MCF 10A (cell line): ENCODE data around the gene PSMG2. TPM values are rescaled to one million over a fixed set of nuclear protein-coding genes. Genes with fewer than 3 reads are reported as not detected.
"Not testable (repeated sequence)": the region's sequence is repeated elsewhere in the genome, so short reads cannot be mapped to it uniquely, and the experiment has no call there.

Source experiments
- BruUV-seq: library from RNA; stranded (reverse); fragments of 400-500 nt; replicated peaks from 2 replicates; lab custom pipeline; 2021; lab: Mats Ljungman, UMichigan
- CTCF ChIA-PET: fragments of 300-600 bp; sonication (Branson Sonifier 250); formaldehyde crosslinking; extraction: SDS; loops from one replicate; lab custom pipeline; 2021; ENCODE audit warnings: antibody characterized with exemption, inconsistent platforms; lab: Yijun Ruan, JAX
- POLR2A ChIA-PET: fragments of 300-600, 350-650 bp; sonication (Branson Sonifier 250); formaldehyde crosslinking; extraction: SDS; loops from one replicate; lab custom pipeline; 2020; ENCODE audit warnings: antibody characterized with exemption, inconsistent platforms; lab: Yijun Ruan, JAX
- DNase-seq: peaks from one replicate; pipeline ENCODE4 v3.0.0-alpha.2; 2018; ENCODE audit not compliant: unreplicated experiment
- H3K27ac Mint-ChIP-seq: one replicate; pipeline ENCODE4 v1.8.0; 2022; ENCODE audit warnings: mild to moderate bottlenecking, low read depth, mixed read lengths; ENCODE audit not compliant: unreplicated experiment
- H3K27me3 Mint-ChIP-seq: one replicate; pipeline ENCODE4 v1.8.0; 2022; ENCODE audit warnings: mixed read lengths; ENCODE audit not compliant: insufficient read depth, unreplicated experiment
- H3K36me3 Mint-ChIP-seq: one replicate; pipeline ENCODE4 v1.8.0; 2022; ENCODE audit warnings: mild to moderate bottlenecking, moderate library complexity, mixed read lengths; ENCODE audit not compliant: insufficient read depth, unreplicated experiment
- H3K4me1 Mint-ChIP-seq: one replicate; pipeline ENCODE4 v1.8.0; 2022; ENCODE audit warnings: mixed read lengths; ENCODE audit not compliant: insufficient read depth, unreplicated experiment
- H3K4me3 Mint-ChIP-seq: one replicate; pipeline ENCODE4 v1.8.0; 2022; ENCODE audit warnings: mild to moderate bottlenecking, moderate library complexity, mixed read lengths; ENCODE audit not compliant: unreplicated experiment
- H3K9me3 Mint-ChIP-seq: one replicate; pipeline ENCODE4 v1.8.0; 2022; ENCODE audit warnings: mixed read lengths; ENCODE audit not compliant: unreplicated experiment
- intact Hi-C: fragments of 100-400 bp; cut with micrococcal nuclease; formaldehyde crosslinking; loops from 2 replicates; pipeline ENCODE4 v1.14.1; 2022
- total RNA-seq: library from RNA; stranded (reverse); gene quantifications from 2 replicates; pipeline ENCODE4 v1.2.3, GENCODE V29; 2022
- TF ChIP-seq, protein P1 (sequence below): fragments of 200-600 bp; IDR thresholded peaks from one replicate; pipeline ENCODE4 v1.8.0; 2022; ENCODE audit warnings: antibody characterized with exemption, mild to moderate bottlenecking; ENCODE audit not compliant: unreplicated experiment

Gene PSMG2
- total RNA-seq, 1 experiment from 2014 or later, result 88.6 TPM

DNA sequence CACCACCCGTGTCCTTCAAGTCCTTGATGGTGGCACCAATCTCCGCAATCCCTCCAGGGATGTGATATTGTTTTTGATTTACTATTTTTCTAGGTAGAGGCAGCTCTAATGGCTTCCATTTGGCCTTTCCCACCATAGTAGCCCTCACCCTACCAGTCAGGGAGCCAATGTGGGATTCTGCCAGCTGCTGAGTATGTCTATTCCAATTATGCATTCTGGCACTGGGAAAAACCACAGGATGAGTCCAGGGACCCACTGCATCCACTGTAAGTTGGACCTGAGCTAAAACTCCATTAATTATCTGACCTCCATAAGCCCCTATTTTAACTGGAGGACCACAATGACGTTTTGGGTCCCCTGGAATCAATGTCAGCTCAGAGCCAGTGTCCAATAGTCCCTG is 55.7 kb downstream of the PSMG2 start:
- intact Hi-C loops, H3K27ac Mint-ChIP-seq, H3K4me1 Mint-ChIP-seq, H3K4me3 Mint-ChIP-seq, H3K9me3 Mint-ChIP-seq, DNase-seq, H3K36me3 Mint-ChIP-seq, BruUV-seq, CTCF ChIA-PET, H3K27me3 Mint-ChIP-seq: not testable (repeated sequence)
- POLR2A ChIA-PET, result interaction anchor here (0.7 to 1.0 kb wide), 2 partner anchors 9 to 99 kb away, joined by 3 read pairs; no protein-coding TSS in a partner anchor

DNA sequence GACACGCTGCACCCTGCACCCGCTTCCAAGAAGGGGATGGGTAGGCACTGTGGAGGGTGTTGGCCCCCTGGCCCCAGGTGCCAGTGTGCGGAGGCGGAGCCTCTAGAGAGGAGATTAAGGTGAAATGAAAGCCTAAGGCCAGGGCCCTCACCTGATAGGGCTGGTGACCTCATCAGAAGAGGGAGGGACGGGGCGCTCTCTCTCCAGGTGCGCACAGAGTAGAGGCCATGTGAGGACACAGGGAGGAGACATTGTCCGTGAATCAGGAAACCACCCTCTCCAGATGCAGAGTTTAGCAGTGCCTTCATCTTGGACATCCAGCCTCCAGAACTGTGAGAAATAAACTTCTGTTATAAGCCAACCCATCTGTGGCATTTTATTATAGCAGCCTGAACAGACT is 62.3 kb downstream of the PSMG2 start:
- H3K4me3 Mint-ChIP-seq, result no peak overlapping the region
- no peak for DNase-seq
- H3K9me3 Mint-ChIP-seq, result no peaks in the 10 kb centered on the region
- intact Hi-C loops, result loop anchor here (10.0 kb wide), 1 partner anchor 60 kb away; no protein-coding TSS in a partner anchor
- ChIA-PET CTCF (interaction anchor here (0.9 kb wide), 1 partner anchor 9 kb away, joined by 5 read pairs; no protein-coding TSS in a partner anchor), POLR2A (no interaction called here)
- BruUV-seq, result no TSS peak
- peaks cover 6% of the 10 kb centered on the region for H3K4me1 Mint-ChIP-seq
- H3K27ac Mint-ChIP-seq, result no peak overlapping the region
- no peaks in the 10 kb centered on the region for H3K27me3 Mint-ChIP-seq
- TF ChIP-seq, protein P1, sequence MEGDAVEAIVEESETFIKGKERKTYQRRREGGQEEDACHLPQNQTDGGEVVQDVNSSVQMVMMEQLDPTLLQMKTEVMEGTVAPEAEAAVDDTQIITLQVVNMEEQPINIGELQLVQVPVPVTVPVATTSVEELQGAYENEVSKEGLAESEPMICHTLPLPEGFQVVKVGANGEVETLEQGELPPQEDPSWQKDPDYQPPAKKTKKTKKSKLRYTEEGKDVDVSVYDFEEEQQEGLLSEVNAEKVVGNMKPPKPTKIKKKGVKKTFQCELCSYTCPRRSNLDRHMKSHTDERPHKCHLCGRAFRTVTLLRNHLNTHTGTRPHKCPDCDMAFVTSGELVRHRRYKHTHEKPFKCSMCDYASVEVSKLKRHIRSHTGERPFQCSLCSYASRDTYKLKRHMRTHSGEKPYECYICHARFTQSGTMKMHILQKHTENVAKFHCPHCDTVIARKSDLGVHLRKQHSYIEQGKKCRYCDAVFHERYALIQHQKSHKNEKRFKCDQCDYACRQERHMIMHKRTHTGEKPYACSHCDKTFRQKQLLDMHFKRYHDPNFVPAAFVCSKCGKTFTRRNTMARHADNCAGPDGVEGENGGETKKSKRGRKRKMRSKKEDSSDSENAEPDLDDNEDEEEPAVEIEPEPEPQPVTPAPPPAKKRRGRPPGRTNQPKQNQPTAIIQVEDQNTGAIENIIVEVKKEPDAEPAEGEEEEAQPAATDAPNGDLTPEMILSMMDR, result no peak
- peaks cover 7% of the 10 kb centered on the region for H3K36me3 Mint-ChIP-seq

DNA sequence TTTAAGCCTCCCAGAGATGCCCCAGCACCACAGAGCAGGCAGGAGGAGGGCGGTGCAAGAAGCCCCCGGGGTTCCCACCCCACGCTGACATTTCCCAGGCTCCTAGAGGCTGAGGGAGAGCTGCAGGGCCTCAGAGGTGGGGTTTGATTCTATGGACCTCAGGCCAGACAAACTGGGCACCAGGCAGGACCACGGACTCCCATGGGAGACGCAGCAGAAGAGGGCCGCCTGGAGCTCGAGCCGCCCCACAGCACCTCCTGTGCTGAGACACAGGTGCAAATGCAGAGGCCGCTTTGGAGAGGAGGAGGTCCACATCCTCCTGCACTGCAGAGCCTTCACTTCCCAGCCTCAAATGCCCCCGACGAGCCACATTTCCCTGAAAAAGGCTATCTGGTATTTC is 62.7 kb downstream of the PSMG2 start:
- ChIA-PET POLR2A (interaction anchor here (1.0 kb wide), 1 partner anchor 126 kb away, joined by 3 read pairs; no protein-coding TSS in a partner anchor), CTCF (interaction anchor here (0.6 to 0.9 kb wide), 2 partner anchors 9 to 230 kb away, joined by 3 to 5 read pairs; no protein-coding TSS in a partner anchor)
- H3K36me3 Mint-ChIP-seq, result peaks cover 7% of the 10 kb centered on the region
- no peaks in the 10 kb centered on the region for H3K27me3 Mint-ChIP-seq
- H3K4me1 Mint-ChIP-seq, result peaks cover 6% of the 10 kb centered on the region
- BruUV-seq, result no TSS peak
- no peak overlapping the region for H3K27ac Mint-ChIP-seq
- TF ChIP-seq, protein P1, result no peak
- intact Hi-C loops, result loop anchor here (10.0 kb wide), 1 partner anchor 59 kb away; no protein-coding TSS in a partner anchor
- DNase-seq, result no peak
- H3K4me3 Mint-ChIP-seq, result no peak overlapping the region
- H3K9me3 Mint-ChIP-seq, result no peaks in the 10 kb centered on the region

DNA sequence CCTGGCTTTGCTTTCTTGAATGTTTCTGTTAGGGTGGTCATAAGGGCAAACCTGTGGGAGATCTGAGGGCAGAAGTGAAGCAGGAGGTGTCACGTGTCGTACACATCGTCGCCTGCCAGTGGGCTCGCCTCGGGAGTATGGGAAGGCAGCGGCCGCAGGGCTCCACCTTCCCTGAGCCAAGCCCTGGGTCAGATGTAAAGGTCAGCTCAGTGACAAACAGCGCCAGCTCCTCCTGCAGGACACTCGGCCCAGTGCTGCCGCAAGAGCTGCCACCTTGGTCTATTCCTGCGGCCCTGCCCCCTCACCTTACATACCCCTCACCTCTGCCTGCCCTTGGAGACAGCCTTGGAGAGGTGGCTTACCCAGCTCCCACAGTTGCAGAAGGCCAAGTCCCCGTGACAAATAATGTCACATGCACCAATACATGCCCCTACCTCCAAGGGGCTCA is 64.2 kb downstream of the PSMG2 start:
- CTCF ChIA-PET, result interaction anchor here (0.5 to 1.2 kb wide), 4 partner anchors 19 to 168 kb away, joined by 3 to 4 read pairs (median 3); no protein-coding TSS in a partner anchor
- no peak overlapping the region for H3K27ac Mint-ChIP-seq
- H3K36me3 Mint-ChIP-seq, result peaks cover 7% of the 10 kb centered on the region

More for the DNA sequence above, 64.2 kb downstream of the PSMG2 start:
- TF ChIP-seq, protein P1, result no peak
- POLR2A ChIA-PET, result interaction anchor here (0.6 to 1.2 kb wide), 3 partner anchors 9 to 83 kb away, joined by 3 to 4 read pairs (median 3); no protein-coding TSS in a partner anchor
- no peak for DNase-seq
- no TSS peak for BruUV-seq
- Mint-ChIP-seq H3K27me3 (no peaks in the 10 kb centered on the region), H3K4me1 (peaks cover 6% of the 10 kb centered on the region), H3K9me3 (no peaks in the 10 kb centered on the region), H3K4me3 (no peak overlapping the region)
- intact Hi-C loops, result loop anchor here (10.0 kb wide), 1 partner anchor 58 kb away; no protein-coding TSS in a partner anchor
